ENCODE data around the gene XIRP2.

DNA sequence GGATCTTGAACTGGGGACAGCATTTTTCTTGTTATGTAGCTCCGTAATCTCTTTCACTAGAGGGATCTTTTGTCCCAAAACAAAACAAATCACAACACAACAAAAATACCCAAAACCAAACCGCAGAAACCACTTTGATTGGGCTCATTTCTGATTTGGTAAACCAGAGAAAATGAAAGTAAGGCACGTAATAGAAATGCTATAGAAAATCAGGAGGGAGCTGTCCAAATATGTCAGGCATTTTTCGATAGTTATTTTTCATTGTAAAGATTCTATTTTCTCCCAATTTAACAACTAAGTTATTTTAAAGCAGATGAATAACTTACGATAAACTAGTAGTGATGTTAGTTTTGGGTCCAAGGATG, 406.5 kb downstream of the XIRP2 start:
- TF ChIP-seq POLR2A (IDR thresholded peaks at IDR 0.05; ENCODE audit: extremely low read depth, insufficient read length) (no peak), MAX (IDR thresholded peaks at IDR 0.05; ENCODE audit: low read depth, low read length) (no peak)
- TF ChIP-seq, protein P1, sequence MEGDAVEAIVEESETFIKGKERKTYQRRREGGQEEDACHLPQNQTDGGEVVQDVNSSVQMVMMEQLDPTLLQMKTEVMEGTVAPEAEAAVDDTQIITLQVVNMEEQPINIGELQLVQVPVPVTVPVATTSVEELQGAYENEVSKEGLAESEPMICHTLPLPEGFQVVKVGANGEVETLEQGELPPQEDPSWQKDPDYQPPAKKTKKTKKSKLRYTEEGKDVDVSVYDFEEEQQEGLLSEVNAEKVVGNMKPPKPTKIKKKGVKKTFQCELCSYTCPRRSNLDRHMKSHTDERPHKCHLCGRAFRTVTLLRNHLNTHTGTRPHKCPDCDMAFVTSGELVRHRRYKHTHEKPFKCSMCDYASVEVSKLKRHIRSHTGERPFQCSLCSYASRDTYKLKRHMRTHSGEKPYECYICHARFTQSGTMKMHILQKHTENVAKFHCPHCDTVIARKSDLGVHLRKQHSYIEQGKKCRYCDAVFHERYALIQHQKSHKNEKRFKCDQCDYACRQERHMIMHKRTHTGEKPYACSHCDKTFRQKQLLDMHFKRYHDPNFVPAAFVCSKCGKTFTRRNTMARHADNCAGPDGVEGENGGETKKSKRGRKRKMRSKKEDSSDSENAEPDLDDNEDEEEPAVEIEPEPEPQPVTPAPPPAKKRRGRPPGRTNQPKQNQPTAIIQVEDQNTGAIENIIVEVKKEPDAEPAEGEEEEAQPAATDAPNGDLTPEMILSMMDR (IDR thresholded peaks at IDR 0.05; ENCODE audit: low read depth, low read length) = no peak
